B cell (primary cell): ENCODE measurements around the gene HHAT. TPM values are rescaled to one million over a fixed set of nuclear protein-coding genes. Genes with fewer than 3 reads are reported as not detected.

ENCODE experiments used
- ATAC-seq: fragments of 200-7000 bp; cut with Tn5 transposase; one replicate; pipeline ENCODE4 v1.10.0; 2021; ENCODE audit warnings: low read depth, mild to moderate bottlenecking, moderate number of reproducible peaks, moderate library complexity
- CTCF ChIA-PET: fragments of 350-600 bp; sonication (Branson Sonifier 250); formaldehyde crosslinking; loops from one replicate; lab custom pipeline; 2021; ENCODE audit warnings: antibody characterized with exemption, inconsistent platforms; lab: Charles Lee
- POLR2A ChIA-PET: fragments of 350-600 bp; sonication (Branson Sonifier 250); formaldehyde crosslinking; loops from one replicate; lab custom pipeline; 2021; ENCODE audit warnings: antibody characterized with exemption; lab: Charles Lee
- DNase-seq: peaks from one replicate; pipeline ENCODE4 v3.0.0; 2013
- H2AFZ ChIP-seq: 2 replicates; pipeline ENCODE4 v1.6.1; 2012; ENCODE audit warnings: mild to moderate bottlenecking, low read depth, low read length; ENCODE audit not compliant: insufficient read depth, poor library complexity, severe bottlenecking
- H3K27ac ChIP-seq, 2 donors: 1 replicate in 1 of 2; 2 replicates in 1 of 2; pipeline ENCODE4 v1.5.1; 2012 to 2013; ENCODE audit warnings: low read length in 2 of 2, mild to moderate bottlenecking in 2 of 2, moderate library complexity in 1 of 2
- H3K27me3 ChIP-seq, 4 experiments: fragments of 200-600 bp in 1 of 4; sonication (generic) in 1 of 4; replicated peaks in 1 of 4; 1 replicate in 2 of 4; 2 replicates in 2 of 4; pipeline versions ENCODE4 v1.6.1 to v1.7.0; 2013 to 2016; ENCODE audit warnings: low read length in 3 of 4, mild to moderate bottlenecking in 2 of 4, mixed read lengths in 1 of 4, moderate library complexity in 1 of 4; ENCODE audit not compliant: insufficient read depth in 4 of 4, control insufficient read depth in 3 of 4; ENCODE audit errors: control extremely low read depth in 1 of 4
- H3K36me3 ChIP-seq, 2 experiments: replicated peaks in 1 of 2; 1 replicate in 1 of 2; 2 replicates in 1 of 2; pipeline versions ENCODE4 v1.6.1 to v1.7.1; 2013; ENCODE audit warnings: low read length in 1 of 2; ENCODE audit not compliant: insufficient read depth in 2 of 2, control insufficient read depth in 1 of 2; ENCODE audit errors: control extremely low read depth in 1 of 2, extremely low read depth in 1 of 2
- H3K4me1 ChIP-seq, 2 donors: fragments of 200-600 bp in 1 of 2; sonication (generic) in 1 of 2; 1 replicate in 1 of 2; 2 replicates in 1 of 2; pipeline versions ENCODE4 v1.5.1 to v1.6.1; 2013 to 2017; ENCODE audit warnings: low read length in 2 of 2; ENCODE audit not compliant: control insufficient read depth in 2 of 2, insufficient read depth in 2 of 2
- H3K4me2 ChIP-seq: replicated peaks from 2 replicates; pipeline ENCODE3; 2012; ENCODE audit warnings: mild to moderate bottlenecking, low read depth, low read length; ENCODE audit not compliant: poor library complexity, severe bottlenecking
- H3K4me3 ChIP-seq, 5 experiments: fragments of 200-600 bp in 1 of 5; sonication (generic) in 1 of 5; 1 replicate in 3 of 5; 2 replicates in 2 of 5; pipeline versions ENCODE4 v1.5.1 to v1.7.0; 2011 to 2016; ENCODE audit warnings: low read length in 4 of 5, mild to moderate bottlenecking in 4 of 5, low read depth in 2 of 5, control low read depth in 1 of 5, moderate library complexity in 1 of 5; ENCODE audit not compliant: insufficient read depth in 1 of 5; ENCODE audit errors: control extremely low read depth in 1 of 5, extremely low read depth in 1 of 5
- H3K79me2 ChIP-seq: fragments of 200-600 bp; sonication (generic); one replicate; pipeline ENCODE4 v1.6.0; 2016; ENCODE audit warnings: low read length; ENCODE audit not compliant: control insufficient read depth, insufficient read depth
- H3K9ac ChIP-seq: fragments of 200-600 bp; sonication (generic); 2 replicates; pipeline ENCODE4 v1.6.1; 2017; ENCODE audit warnings: mild to moderate bottlenecking, low read length, moderate library complexity
- H3K9me3 ChIP-seq, 3 donors: one replicate each; pipeline versions ENCODE4 v1.6.1 to v1.7.1; 2013; ENCODE audit warnings: low read length in 2 of 3; ENCODE audit not compliant: control insufficient read depth in 2 of 3, insufficient read depth in 1 of 3; ENCODE audit errors: control extremely low read depth in 1 of 3
- H4K20me1 ChIP-seq: 2 replicates; pipeline ENCODE4 v1.6.0; 2012; ENCODE audit warnings: mild to moderate bottlenecking, low read length; ENCODE audit not compliant: insufficient read depth, control insufficient read depth, poor library complexity, severe bottlenecking
- H3K27ac Mint-ChIP-seq: one replicate; pipeline ENCODE4 v1.8.0; 2021; ENCODE audit warnings: mixed read lengths
- H3K27me3 Mint-ChIP-seq: one replicate; pipeline ENCODE4 v1.8.0; 2021; ENCODE audit warnings: mixed read lengths
- H3K4me1 Mint-ChIP-seq: one replicate; pipeline ENCODE4 v1.8.0; 2021; ENCODE audit warnings: mixed read lengths
- H3K4me3 Mint-ChIP-seq: one replicate; pipeline ENCODE4 v1.8.0; 2021; ENCODE audit warnings: mixed read lengths
- H3K9me3 Mint-ChIP-seq: one replicate; pipeline ENCODE4 v1.8.0; 2022; ENCODE audit warnings: mixed read lengths; ENCODE audit not compliant: insufficient read depth
- EZH2 ChIP-seq: IDR thresholded peaks from 2 replicates; pipeline ENCODE4 v1.6.1; 2012; ENCODE audit warnings: borderline replicate concordance, low read depth, mild to moderate bottlenecking, moderate library complexity, low read length; ENCODE audit not compliant: insufficient read depth, poor library complexity, severe bottlenecking
- WGBS: methylation state at CpG from one replicate; pipeline ENCODE4 v1.1.5; 2013; ENCODE audit warnings: missing lambda C conversion rate; ENCODE audit not compliant: insufficient coverage; 5-methylcytosine and 5-hydroxymethylcytosine counted together
- intact Hi-C: fragments of 100-400 bp; cut with micrococcal nuclease; formaldehyde crosslinking; loops from one replicate; pipeline ENCODE4 v1.10.0; 2022
- polyA plus RNA-seq: library from polyadenylated mRNA; depleted of rRNA; stranded (reverse); fragments of >200 nt; gene quantifications from 2 replicates; pipeline ENCODE4 v1.2.3, GENCODE V29; 2012
- total RNA-seq, 2 donors: library from RNA; stranded (reverse); fragments of 120-200 nt in 1 of 2; gene quantifications; 1 replicate in 1 of 2; 2 replicates in 1 of 2; pipeline versions ENCODE4 v1.2.3 to v1.2.4, GENCODE V29; 2013 to 2022
- TF ChIP-seq, protein P1 (sequence below): fragments of 200-600 bp; IDR thresholded peaks from one replicate; pipeline ENCODE4 v1.8.0; 2022; ENCODE audit warnings: antibody characterized with exemption, mild to moderate bottlenecking

The HHAT gene
- total and polyA plus RNA-seq, 2 donors (not counting 1 experiment from before 2014, with no cell fraction given): 4.0 to 28.2 TPM

DNA sequence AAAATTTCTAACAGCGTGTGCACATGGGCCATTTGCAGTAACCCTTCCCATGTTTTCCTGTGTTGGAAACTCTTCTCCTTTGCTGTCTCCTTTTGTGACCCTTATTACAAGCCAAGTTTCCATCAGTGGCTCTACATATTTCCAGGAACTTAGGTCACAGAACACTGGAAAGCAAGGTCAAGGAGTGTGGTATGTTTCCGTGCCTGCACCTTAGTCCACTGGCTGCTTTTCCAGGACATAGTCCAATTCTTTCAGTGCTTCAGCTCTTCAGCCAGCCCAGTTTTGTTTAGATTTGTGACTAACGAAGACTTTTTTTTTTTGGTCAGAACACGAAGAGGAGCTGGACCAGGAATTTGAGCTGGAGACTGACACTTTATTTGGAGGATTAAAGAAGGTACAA is 33.8 kb downstream of the HHAT start:
- 94% methylated on average over 2 of the region's 4 CpGs for WGBS
- Histone ChIP-seq H3K36me3 (no peaks in the 10 kb centered on the region), H3K27ac (no peak overlapping the region), H4K20me1 (no peaks in the 10 kb centered on the region), H3K4me1 (no peaks in the 10 kb centered on the region), H3K79me2 (no peaks in the 10 kb centered on the region), H3K27me3 (no peaks in the 10 kb centered on the region), H3K9me3 (no peaks in the 10 kb centered on the region), H3K4me2 (no peak overlapping the region), H3K9ac (no peak overlapping the region), H2AFZ (no peak overlapping the region), H3K4me3 (no peak overlapping the region)
- Mint-ChIP-seq H3K27me3 (no peaks in the 10 kb centered on the region), H3K4me1 (no peaks in the 10 kb centered on the region), H3K9me3 (no peaks in the 10 kb centered on the region), H3K4me3 (no peak overlapping the region), H3K27ac (no peak overlapping the region)
- no peak for DNase-seq
- ChIA-PET CTCF (interaction anchor here (1.8 kb wide), 2 partner anchors 30 to 37 kb away, joined by 5 to 6 read pairs; no protein-coding TSS in a partner anchor), POLR2A (no interaction called here)
- TF ChIP-seq EZH2: no peak
- TF ChIP-seq, protein P1, sequence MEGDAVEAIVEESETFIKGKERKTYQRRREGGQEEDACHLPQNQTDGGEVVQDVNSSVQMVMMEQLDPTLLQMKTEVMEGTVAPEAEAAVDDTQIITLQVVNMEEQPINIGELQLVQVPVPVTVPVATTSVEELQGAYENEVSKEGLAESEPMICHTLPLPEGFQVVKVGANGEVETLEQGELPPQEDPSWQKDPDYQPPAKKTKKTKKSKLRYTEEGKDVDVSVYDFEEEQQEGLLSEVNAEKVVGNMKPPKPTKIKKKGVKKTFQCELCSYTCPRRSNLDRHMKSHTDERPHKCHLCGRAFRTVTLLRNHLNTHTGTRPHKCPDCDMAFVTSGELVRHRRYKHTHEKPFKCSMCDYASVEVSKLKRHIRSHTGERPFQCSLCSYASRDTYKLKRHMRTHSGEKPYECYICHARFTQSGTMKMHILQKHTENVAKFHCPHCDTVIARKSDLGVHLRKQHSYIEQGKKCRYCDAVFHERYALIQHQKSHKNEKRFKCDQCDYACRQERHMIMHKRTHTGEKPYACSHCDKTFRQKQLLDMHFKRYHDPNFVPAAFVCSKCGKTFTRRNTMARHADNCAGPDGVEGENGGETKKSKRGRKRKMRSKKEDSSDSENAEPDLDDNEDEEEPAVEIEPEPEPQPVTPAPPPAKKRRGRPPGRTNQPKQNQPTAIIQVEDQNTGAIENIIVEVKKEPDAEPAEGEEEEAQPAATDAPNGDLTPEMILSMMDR: no peak
- intact Hi-C loops: no loop called here
- ATAC-seq: no peak

DNA sequence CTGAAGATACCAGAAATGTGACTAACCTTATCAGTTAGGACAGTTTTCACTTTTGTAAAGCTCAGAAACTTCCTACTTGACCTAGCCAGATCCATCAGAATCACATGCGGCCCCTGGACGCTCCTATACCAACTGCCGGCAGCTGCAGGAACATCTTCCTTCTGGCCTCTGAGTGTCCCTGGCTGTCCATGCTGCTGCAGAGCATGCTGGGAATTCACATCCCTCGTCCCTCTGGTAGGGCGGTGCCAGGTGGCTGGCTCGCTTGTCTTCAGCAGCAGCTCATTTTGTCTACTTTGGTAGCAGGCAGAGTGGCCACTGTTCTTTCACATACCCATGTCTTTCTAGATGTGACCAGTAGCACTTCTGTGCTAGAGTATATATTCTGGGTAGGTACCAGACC is 34.4 kb downstream of the HHAT start:
- H3K27ac Mint-ChIP-seq: no peak overlapping the region
- H3K9me3 Mint-ChIP-seq: no peaks in the 10 kb centered on the region
- no peaks in the 10 kb centered on the region for H3K9me3 ChIP-seq
- H4K20me1 ChIP-seq: no peaks in the 10 kb centered on the region
- H3K27ac ChIP-seq: no peak overlapping the region
- TF ChIP-seq, protein P1: no peak
- TF ChIP-seq EZH2: no peak
- H3K27me3 Mint-ChIP-seq: no peaks in the 10 kb centered on the region
- 90% methylated on average over 6 of the region's 6 CpGs for WGBS
- H3K4me2 ChIP-seq: no peak overlapping the region
- no peak overlapping the region for H3K4me3 Mint-ChIP-seq
- no peaks in the 10 kb centered on the region for H3K36me3 ChIP-seq
- CTCF ChIA-PET: interaction anchor here (1.2 to 1.8 kb wide), 3 partner anchors 11 to 37 kb away, joined by 3 to 6 read pairs (median 5); no protein-coding TSS in a partner anchor
- intact Hi-C loops: no loop called here
- no peaks in the 10 kb centered on the region for H3K4me1 Mint-ChIP-seq
- no peak overlapping the region for H3K9ac ChIP-seq
- H3K4me3 ChIP-seq: no peak overlapping the region
- ATAC-seq (no peak), DNase-seq (no peak)
- POLR2A ChIA-PET: no interaction called here
- H3K4me1 ChIP-seq: no peaks in the 10 kb centered on the region
- H3K79me2 ChIP-seq: no peaks in the 10 kb centered on the region
- H3K27me3 ChIP-seq: no peaks in the 10 kb centered on the region
- H2AFZ ChIP-seq: no peak overlapping the region
